Duodenal mucosa (tissue), 2 donors: ENCODE results near the gene TXNRD2.
A peak's percentile ranks its signal among the peaks of the same experiment; 100 is the strongest.

ENCODE experiments used
- H3K27ac ChIP-seq: one replicate; pipeline ENCODE4 v1.7.0; 2013; ENCODE audit warnings: low read depth, low read length
- H3K27me3 ChIP-seq, 2 donors: one replicate each; pipeline ENCODE4 v1.7.0; 2013; ENCODE audit warnings: low read length in 2 of 2, control low read depth in 1 of 2; ENCODE audit not compliant: insufficient read depth in 2 of 2, control insufficient read depth in 1 of 2
- H3K36me3 ChIP-seq, 2 donors: one replicate each; pipeline ENCODE4 v1.7.0; 2013; ENCODE audit warnings: low read length in 2 of 2, control low read depth in 1 of 2; ENCODE audit not compliant: insufficient read depth in 2 of 2, control insufficient read depth in 1 of 2
- H3K4me1 ChIP-seq, 2 donors: one replicate each; pipeline ENCODE4 v1.7.0; 2013; ENCODE audit warnings: low read length in 2 of 2, control low read depth in 1 of 2; ENCODE audit not compliant: insufficient read depth in 2 of 2, control insufficient read depth in 1 of 2
- H3K4me3 ChIP-seq, 2 donors: one replicate each; pipeline ENCODE4 v1.7.0; 2013; ENCODE audit warnings: low read length in 2 of 2, low read depth in 1 of 2
- H3K9ac ChIP-seq, 2 donors: one replicate each; pipeline ENCODE4 v1.7.0; 2013; ENCODE audit warnings: low read length in 2 of 2, low read depth in 1 of 2
- H3K9me3 ChIP-seq, 2 donors: one replicate each; pipeline ENCODE4 v1.7.0; 2013; ENCODE audit warnings: low read length in 2 of 2, control low read depth in 1 of 2; ENCODE audit not compliant: control insufficient read depth in 1 of 2

The TXNRD2 gene

DNA sequence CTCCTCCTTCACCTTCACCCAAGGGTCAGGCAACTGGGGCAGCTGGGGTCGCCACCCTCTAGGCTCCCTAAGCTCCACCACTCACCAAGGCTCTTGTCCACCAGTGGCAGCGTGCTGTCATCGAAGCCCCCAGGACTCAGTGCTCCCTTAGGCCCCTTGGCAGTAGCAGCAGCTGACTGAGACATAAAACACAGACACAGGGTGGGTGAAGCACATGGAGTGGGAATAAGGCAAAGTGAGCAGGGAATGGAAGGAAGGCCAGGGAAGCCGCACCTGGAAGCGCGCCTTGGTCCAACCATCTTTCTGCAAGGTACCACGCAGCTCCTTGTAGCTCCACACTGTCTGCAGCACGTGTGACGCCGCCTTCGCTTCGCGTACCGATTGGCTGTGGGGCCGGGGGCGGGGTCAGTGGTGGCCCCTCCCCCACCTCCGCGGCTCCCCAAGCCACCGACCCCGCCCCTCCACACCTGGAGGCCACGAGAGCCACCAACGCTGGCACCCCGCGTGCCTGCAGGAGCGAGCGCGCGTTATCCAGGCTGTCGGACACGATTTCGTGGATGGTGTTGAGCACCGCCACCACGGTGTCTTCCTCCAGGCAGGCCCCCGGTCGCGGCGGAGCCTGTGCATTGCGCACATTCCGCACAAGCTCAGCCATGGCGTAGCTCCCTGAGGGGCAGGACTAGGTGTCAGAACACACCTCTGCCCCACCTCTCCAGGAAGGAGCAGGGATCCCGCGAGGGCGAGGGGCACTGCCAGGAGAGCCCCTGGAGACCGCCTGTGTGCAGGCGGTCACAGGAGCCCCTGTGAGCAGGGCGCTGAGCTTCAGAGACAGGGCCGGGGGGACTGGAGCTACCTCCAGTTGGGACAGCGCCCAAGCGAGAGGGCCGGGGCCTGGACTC lies 31.3 kb upstream of the TXNRD2 start:
- H3K27ac ChIP-seq, result no peak overlapping the region
- H3K4me1 ChIP-seq, result peaks cover 7 to 11% of the 10 kb centered on the region in 2 donors
- peaks cover 6 to 16% of the 10 kb centered on the region in 2 donors for H3K36me3 ChIP-seq
- no peak overlapping the region for H3K4me3 ChIP-seq
- no peaks in the 10 kb centered on the region for H3K9me3 ChIP-seq
- no peaks in the 10 kb centered on the region for H3K27me3 ChIP-seq
- no peak overlapping the region for H3K9ac ChIP-seq

DNA sequence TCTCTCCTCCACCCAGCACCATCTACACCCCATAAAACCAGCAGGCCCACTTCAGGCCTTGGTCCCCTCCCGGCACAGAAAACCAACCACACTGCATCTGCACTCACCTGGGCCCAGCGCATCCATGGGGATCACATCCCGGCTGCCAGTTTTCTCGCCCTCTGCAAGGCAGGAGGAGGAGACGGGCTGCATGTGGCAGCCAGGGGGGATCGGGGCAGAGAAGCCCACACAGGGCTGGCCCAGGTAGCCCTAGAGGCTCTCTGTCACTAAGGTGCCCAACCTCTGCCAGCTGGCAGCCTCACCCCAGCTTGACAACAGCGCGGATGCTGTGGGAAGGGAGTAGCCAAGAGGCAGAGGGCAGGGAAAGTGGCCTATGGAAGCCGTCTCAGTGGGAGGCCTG lies 30.6 kb upstream of the TXNRD2 start:
- no peak overlapping the region for H3K27ac ChIP-seq
- peaks cover 7 to 11% of the 10 kb centered on the region in 2 donors for H3K4me1 ChIP-seq
- no peaks in the 10 kb centered on the region for H3K9me3 ChIP-seq
- no peak overlapping the region for H3K4me3 ChIP-seq
- H3K9ac ChIP-seq, result no peak overlapping the region
- H3K36me3 ChIP-seq, result peaks cover 11 to 21% of the 10 kb centered on the region in 2 donors
- no peaks in the 10 kb centered on the region for H3K27me3 ChIP-seq

DNA sequence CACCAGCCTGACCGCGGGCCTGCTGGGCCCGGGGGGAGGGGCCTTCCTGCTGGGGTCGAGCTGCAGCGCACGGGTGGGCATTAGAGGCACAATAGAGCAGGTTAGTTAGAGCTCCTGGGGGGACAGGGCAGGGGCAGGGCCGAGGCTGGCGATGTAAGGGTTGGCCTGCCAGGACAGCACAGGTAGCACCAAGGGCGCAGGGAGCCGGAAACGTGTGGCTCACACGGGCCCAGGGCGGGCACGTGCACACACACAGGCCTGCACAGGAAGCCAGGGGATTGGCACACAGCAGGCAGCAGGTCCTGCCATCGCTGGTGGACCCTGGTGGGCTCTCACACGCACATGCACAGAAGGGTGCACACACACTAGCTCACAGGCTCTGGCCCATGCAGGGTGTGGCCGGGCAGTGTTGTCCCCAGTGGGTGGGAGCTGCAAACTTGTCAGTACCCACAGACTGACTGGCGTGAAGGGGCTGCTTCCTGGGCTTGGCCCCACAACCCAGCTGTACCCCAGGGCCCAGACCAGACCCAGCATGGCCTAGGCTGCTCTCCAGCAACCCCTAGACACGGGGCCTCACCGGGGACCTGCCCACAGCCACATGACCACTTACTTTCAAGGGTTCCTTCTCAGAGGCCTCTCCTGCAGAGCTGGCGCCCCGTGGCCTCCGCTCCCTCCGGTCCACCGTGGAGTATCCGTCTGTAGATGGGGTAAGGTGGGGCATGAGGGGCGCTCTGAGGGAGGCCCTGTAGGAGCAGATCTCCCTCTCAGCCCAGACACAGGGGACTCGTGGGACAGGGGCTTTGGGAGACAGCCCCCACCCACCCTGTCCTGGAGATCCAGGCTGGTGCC lies 29.9 kb upstream of the TXNRD2 start:
- H3K9ac ChIP-seq, result no peak overlapping the region
- peaks cover 11 to 28% of the 10 kb centered on the region in 2 donors for H3K36me3 ChIP-seq
- no peaks in the 10 kb centered on the region for H3K9me3 ChIP-seq
- no peaks in the 10 kb centered on the region for H3K27me3 ChIP-seq
- H3K4me3 ChIP-seq, result no peak overlapping the region
- H3K4me1 ChIP-seq, result peaks cover 7 to 11% of the 10 kb centered on the region in 2 donors
- H3K27ac ChIP-seq, result no peak overlapping the region

DNA sequence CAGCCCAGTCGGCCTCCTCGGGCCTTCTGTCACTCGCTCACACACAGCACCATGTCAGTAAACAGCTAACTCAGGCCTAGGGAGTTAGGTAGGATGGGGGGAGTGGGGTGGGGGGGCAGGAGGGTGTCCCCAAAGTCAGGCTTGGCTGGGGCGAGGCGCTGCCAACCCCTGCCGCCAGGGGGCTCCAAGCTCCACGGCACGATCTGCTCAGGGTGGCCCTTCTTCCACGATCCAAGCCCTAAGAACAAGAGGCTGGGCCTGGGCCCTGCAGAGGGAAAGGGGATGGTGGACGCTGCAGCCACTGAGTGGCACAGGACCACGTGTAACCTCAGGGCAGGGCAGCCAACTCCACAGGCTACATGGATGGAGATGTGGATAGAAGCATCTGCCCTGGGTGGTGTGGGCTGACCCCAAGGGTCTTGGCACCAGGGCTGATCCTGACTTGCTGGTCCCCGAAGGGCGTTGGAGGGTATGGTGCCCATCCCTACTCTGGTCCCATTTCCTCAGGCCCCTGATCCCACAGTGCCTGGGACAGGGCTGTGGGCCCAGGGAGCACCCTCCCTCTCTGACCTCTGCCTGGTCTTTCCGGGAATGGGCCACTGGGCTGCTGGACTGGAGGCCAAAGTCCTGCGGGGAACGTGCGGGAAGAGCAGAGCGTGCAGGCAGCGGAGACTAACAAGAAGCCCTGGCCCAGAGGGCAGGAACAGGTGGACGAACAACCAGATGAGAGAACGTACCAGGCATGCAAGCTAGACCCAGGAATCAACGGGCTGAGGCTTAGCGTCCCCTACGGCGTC lies 29.1 kb upstream of the TXNRD2 start:
- no peaks in the 10 kb centered on the region for H3K9me3 ChIP-seq
- H3K9ac ChIP-seq, result peak overlapping the region in 1 of 2 donors; percentile 39
- H3K4me1 ChIP-seq, result peaks cover 7 to 11% of the 10 kb centered on the region in 2 donors
- no peak overlapping the region for H3K27ac ChIP-seq
- H3K4me3 ChIP-seq, result no peak overlapping the region
- peaks cover 11 to 31% of the 10 kb centered on the region in 2 donors for H3K36me3 ChIP-seq
- H3K27me3 ChIP-seq, result no peaks in the 10 kb centered on the region

DNA sequence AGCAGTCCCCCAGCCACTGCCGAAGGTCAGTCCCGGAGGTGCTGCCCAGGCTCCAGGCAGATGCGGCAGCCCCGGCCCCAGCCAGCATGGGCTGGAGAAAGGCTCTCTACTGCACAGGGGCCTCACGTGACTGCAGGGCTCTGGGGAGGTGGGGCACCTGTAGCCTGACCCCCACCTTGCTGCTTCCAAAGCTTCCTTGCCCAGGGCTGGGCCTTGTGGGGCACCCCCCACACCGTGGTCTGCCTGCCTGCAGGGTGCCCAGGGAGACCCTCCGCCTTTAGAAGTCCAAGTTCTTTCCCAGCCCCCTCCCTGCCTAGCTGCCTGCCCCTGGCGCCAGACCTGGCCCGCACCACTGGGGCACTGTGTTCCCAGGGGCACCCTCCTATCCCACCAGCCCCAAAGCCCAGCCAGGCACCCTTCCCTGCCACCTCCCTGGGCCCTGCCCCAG lies 28.4 kb upstream of the TXNRD2 start:
- H3K4me1 ChIP-seq, result peaks cover 7 to 11% of the 10 kb centered on the region in 2 donors
- H3K9me3 ChIP-seq, result no peaks in the 10 kb centered on the region
- H3K27me3 ChIP-seq, result no peaks in the 10 kb centered on the region
- H3K4me3 ChIP-seq, result no peak overlapping the region
- peaks cover 11 to 32% of the 10 kb centered on the region in 2 donors for H3K36me3 ChIP-seq
- no peak overlapping the region for H3K27ac ChIP-seq
- H3K9ac ChIP-seq, result no peak overlapping the region

DNA sequence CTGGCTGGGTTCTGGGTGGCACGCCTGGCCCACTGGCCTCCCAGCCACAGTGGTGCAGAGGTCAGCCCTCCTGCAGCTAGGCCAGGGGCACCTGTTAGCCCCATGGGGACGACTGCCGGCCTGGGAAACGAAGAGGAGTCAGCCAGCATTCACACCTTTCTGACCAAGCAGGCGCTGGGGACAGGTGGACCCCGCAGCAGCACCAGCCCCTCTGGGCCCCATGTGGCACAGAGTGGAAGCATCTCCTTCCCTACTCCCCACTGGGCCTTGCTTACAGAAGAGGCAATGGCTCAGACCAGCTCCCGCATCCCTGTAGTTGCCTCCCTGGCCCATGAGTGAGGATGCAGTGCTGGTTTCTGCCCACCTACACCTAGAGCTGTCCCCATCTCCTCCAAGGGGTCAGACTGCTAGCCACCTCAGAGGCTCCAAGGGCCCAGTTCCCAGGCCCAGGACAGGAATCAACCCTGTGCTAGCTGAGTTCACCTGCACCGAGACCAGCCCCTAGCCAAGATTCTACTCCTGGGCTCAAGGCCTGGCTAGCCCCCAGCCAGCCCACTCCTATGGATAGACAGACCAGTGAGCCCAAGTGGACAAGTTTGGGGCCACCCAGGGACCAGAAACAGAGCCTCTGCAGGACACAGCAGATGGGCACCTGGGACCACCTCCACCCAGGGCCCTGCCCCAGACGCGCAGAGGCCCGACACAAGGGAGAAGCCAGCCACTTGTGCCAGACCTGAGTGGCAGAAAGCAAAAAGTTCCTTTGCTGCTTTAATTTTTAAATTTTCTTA lies 27.7 kb upstream of the TXNRD2 start:
- Histone ChIP-seq H3K27me3 (no peaks in the 10 kb centered on the region), H3K27ac (no peak overlapping the region), H3K4me1 (peaks cover 14 to 17% of the 10 kb centered on the region in 2 donors), H3K4me3 (no peak overlapping the region), H3K9ac (no peak overlapping the region), H3K9me3 (no peaks in the 10 kb centered on the region), H3K36me3 (peaks cover 11 to 39% of the 10 kb centered on the region in 2 donors)

DNA sequence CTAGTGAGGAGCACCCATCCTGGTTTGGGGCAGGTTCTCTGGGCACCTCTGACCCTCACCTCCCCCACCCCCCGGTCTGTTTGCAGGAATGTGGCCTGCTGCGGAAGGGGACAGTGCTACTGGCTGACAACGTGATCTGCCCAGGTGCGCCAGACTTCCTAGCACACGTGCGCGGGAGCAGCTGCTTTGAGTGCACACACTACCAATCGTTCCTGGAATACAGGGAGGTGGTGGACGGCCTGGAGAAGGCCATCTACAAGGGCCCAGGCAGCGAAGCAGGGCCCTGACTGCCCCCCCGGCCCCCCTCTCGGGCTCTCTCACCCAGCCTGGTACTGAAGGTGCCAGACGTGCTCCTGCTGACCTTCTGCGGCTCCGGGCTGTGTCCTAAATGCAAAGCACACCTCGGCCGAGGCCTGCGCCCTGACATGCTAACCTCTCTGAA lies 26.9 kb upstream of the TXNRD2 start:
- Histone ChIP-seq H3K27ac (no peak overlapping the region), H3K9ac (no peak overlapping the region), H3K27me3 (no peaks in the 10 kb centered on the region), H3K36me3 (peaks cover 16 to 48% of the 10 kb centered on the region in 2 donors), H3K4me1 (peaks cover 23 to 26% of the 10 kb centered on the region in 2 donors), H3K4me3 (no peak overlapping the region), H3K9me3 (no peaks in the 10 kb centered on the region)

DNA sequence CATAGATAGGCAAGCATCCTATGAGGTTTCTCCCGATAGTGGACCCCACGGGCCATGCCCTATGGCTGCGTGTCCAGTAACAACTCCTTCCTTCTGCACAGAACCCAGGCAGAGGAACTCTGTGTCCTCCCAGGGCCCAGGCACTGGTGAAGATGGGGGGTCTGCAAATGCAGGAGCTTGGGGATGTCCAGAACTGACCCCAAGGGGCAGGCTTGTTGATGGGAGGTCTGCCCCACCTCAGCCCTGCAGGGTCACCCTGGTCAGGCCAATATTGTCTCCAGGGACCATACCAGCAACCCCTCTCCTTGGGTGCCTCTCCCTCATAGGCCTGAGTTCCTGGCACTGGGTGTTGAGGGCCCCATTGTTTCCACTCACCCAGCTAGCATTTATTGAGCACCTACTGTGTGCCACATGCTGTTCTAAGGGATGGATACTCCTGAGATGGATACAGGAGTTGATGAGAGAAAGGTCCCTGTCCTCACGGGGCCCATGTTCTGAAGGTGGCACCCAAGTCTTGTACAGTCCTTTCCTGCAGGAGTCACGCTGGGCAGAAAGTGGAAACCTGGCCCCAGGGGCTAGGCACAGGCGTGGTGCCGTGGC lies 26.3 kb upstream of the TXNRD2 start:
- Histone ChIP-seq H3K27ac (no peak overlapping the region), H3K4me1 (peaks cover 26% of the 10 kb centered on the region in 2 donors), H3K36me3 (peaks cover 16 to 48% of the 10 kb centered on the region in 2 donors)

More for the DNA sequence above, 26.3 kb upstream of the TXNRD2 start:
- no peaks in the 10 kb centered on the region for H3K27me3 ChIP-seq
- H3K9ac ChIP-seq, result no peak overlapping the region
- H3K9me3 ChIP-seq, result no peaks in the 10 kb centered on the region
- no peak overlapping the region for H3K4me3 ChIP-seq
